Measurements from ENCODE around the gene DYNC1LI1.
"Not testable (repeated sequence)": the region's sequence is repeated elsewhere in the genome, so short reads cannot be mapped to it uniquely, and the experiment has no call there.

The DYNC1LI1 gene

DNA sequence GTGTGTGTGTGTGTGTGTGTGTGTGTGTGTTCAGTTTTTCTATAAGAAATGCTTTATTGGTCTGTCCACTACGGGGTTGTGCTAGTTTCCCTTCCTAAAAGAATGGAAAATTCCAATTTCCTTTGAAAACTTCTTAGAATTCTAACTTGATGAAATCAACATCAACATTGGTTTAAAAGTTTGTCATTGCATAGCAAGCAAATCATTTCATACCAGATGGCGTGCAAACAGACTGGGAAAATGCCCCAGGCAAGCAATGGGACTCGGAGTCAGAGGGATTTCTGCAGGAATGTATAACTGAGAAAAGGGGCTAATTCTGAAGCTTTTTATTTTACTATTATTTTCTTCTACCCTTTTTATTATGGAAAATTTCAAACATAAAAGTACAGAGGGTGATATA, 13.1 kb upstream of the DYNC1LI1 start:
- no peak for DNase-seq (ENCODE audit: low read depth)

DNA sequence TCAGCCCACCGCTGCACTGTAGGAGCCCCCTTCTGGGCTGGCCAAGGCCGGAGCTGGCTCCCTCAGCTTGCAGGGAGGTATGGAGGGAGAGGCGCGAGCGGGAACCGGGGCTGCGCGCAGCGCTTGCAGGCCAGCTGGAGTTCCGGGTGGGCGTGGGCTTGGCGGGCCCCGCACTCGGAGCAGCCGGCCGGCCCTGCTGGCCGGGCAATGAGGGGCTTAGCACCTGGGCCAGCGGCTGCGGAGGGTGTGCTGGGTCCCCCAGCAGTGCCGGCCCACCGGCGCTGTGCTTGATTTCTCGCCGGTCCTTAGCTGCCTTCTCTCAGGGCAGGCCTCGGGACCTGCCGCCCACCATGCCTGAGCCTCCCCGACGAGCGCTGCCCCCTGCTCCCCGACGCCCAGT, 8.0 kb upstream of the DYNC1LI1 start:
- DNase-seq (ENCODE audit: low read depth), result not testable (repeated sequence)

DNA sequence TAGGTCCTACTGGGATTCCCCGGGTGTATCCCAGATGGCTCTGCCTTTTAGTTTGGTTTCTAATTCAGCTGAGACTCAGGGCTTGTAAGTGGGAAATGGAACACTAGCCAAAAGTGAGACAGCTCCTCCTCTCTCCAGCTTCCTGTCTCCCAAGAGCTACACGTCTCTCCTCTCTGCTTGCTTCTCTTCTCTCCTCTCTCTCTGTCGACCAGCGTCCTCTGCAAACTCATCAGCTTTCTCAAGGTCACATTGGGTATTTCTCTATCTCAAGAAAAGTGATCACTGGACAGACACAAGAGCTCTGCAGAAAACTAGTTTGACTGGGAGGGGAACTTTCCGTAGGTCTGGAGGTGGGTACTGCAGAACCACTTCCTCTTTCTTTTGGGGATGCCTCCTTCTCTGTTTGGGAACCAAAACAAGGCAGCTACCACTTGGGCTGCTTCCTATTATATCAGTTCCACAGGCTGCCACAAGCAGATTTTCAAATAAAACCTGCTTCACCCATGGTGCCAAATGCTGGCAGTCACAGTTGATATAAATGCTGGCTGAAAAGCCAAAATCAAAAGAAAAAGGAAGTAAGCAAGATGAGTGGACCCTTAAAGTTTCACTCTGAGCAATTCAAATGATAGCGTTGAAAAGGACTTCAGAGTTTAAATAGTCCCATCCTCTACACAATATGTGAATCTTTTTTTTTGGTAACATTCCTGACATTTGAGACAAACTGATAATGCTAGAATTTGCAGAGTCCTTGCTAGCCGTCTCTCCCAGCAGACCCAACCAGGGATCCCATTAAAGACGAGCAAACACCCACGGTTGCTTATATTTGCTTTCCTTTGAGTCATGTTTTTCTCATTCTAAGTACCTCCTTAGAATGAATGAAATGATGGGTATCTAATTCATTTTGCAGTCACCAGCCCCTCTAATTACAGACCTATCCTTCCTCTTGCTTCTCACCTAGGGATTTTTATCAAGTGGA, 7.2 kb upstream of the DYNC1LI1 start:
- DNase-seq (ENCODE audit: low read depth), result no peak

DNA sequence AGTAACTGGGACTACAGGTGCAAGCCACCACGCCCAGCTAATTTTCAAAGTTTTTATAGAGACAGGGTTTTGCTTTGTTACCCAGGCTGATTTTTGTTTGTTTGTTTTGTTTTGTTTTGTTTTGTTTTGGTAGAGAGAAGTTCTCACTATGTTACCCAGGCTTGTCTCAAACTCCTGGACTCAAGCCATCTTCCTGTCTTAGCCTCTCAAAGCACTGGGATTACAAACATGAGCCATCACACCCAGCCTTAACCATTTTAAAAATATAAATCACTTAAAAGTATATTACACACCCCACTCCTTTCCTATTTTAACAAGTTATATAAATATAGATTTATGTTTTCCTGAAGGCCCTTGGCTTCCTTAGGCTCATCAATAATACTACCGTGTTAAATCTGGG, 6.5 kb upstream of the DYNC1LI1 start:
- DNase-seq (ENCODE audit: low read depth), result no peak

DNA sequence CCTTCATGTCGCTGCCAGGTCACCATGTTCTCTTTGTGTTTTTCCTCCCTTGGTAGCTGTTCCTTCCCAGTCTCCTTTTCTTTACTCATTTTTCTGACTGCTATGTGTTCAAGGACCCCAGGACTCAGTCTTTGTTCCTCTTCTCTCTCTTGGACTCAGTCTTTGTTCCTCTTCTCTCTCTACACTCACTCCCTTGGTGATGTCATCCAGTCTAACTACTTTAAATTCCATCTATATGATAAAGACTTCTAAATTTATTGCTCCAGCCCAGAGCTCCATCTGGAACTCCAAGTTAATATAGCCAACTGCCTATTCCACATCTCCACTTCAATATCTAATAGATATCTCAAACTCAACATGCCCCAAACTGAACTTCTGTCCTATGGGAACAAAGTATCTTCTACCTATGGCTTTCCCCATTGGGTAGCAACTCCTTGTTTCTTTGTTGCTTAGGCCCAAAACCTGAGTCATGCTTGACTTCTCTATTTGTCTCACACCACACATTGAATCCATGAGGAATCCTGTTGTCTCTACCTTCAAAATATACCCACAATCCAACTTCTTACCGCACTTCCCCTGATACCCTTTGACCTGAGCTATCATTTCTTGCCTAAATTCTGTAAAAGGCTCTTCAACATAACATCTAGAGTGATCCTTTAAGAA, 4.9 kb upstream of the DYNC1LI1 start:
- no peak for DNase-seq (ENCODE audit: low read depth)

DNA sequence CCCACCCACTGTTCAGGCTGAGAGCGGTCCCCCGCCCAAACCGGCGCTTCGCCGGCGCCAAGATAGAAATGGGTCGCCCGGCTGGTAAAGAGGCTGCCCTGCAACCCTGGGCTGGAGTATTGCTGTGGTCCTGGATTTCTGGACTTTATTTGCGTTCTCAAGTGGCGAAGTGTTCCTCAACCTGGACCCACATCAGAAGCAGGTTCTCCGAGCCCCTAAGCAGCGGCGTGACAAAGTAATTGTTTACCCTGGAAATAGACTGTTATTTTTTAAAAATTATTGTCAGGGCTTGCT, 481 bp upstream of the DYNC1LI1 start:
- DNase-seq (ENCODE audit: low read depth), result no peak

DNA sequence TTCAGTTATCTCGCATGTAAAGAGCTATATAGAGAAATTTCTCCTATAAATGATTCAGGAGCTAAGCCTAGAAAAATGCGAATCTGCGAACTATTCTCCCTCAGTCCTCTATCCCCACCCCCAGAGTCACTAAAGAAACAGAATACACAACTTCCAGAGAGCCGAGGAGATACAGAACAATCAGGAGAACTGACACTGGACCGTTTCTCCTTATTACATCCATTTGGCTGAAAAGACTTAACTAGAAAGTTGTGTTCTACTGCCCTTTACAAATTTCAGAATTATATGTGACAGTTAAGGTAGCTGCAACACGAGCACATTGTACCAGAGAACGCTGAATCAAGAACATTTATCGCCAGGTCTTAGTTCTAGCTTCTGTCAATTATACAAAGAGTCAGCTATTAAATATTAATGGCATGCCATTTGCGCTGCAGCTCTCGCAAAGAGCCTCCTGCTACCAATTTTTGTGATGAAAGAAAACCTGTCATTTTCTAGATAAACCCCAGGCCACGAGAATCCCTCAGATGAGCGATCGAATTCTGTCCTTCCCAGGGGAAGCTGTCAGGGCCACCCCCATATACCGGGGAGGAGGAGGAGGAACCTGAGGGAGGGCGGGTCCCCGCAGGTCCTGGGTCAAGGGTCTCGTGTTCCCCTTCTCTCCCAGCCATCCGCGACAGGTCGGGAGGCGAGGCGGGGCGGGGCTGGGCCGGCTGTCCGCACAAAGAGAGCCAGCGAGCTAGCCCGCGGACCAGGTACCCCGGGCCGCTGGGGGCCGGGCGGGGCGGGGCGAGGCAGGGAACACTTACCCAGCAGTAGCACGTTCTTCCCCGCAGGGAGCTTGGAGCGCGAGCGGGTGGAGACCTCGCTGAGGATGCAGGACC, 878 bp downstream of the DYNC1LI1 start:
- peak; percentile 12 for DNase-seq (ENCODE audit: low read depth)

DNA sequence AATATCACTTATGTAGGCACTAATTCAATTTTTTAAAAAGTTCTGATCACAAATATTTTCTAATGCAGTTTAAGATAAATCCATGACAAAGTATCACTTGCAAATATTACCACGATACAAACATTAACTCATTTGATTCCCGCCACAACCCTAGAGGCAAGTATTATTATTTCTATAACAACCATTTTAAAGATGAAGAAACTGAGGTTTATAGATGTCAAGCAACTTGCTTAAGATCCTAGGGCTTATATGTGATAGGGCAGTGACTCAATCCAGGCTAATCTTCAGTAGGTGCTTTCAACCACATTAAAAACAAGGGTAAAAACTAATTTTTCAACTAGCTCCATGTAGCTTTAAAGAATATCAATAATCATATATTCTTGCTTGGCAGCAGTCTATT, 1.7 kb downstream of the DYNC1LI1 start:
- DNase-seq (ENCODE audit: low read depth), result no peak

DNA sequence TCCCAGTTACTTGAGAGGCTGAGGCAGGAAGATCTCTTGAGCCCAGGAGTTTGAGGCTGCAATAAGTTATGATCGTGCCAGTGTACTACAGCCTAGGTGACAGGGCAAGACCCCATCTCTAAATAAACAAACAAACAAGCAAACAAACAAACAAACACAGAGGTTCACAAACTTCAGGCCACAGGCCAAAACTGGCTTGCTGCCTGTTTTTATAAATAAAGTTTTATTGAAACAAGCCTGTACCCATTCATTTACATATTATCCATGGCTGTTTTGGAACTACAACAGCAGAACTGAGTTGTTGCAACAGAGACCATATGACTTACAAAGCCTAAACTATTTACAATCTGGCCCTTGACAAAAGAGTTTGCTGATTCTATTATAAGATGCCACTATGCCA, 6.5 kb downstream of the DYNC1LI1 start:
- no peak for DNase-seq (ENCODE audit: low read depth)

DNA sequence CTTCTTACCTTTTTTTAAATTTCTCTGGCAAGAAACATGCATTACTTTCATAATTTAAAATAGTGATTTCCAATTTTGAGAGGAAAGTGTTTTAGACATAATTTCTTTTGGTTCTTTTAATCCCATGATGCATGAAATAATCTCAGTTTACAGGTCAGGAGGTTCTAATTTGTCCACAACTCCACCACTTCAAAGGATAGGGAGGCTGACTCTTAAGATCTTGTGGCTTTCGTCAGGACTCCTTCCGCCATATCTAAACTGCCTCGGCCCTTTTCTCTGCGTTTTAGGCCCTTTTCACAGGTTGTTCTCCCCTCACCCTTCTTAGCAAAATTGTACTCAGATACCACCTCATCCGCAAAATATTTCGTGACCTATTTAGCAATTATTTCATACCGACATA, 8.0 kb downstream of the DYNC1LI1 start:
- no peak for DNase-seq (ENCODE audit: low read depth)

DNA sequence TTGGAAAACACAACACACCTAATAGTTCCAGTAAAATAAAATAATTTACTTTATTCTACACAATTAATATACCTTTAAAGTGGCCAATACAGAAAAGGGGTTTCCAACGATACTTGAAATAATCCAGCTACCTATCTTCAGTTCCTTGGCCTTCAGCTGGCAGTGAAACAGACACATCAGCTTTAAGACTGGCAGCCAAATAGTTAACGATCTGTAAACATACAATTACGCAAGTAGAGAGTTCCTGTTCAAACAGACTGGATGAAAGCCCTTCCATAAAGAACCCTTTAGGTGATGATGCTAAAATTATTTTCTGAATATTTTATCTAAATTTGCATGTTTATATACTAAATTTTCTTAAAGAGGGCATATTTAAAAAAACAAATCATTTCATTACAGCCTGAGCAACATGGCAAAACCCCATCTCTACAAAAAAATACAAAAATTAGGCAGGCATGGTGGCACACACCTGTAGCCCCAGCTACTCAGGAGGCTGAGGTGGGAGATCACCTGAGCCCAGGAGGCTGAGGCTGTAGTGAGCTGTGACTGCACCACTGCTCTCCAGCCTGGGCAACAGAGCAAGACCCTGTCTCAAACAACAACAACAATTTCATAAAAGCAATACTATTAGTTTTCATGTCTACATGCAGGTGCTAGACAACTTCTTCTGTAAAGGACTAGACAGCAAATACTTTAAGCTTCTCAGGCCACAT, 12.9 kb downstream of the DYNC1LI1 start:
- no peak for DNase-seq (ENCODE audit: low read depth)

DNA sequence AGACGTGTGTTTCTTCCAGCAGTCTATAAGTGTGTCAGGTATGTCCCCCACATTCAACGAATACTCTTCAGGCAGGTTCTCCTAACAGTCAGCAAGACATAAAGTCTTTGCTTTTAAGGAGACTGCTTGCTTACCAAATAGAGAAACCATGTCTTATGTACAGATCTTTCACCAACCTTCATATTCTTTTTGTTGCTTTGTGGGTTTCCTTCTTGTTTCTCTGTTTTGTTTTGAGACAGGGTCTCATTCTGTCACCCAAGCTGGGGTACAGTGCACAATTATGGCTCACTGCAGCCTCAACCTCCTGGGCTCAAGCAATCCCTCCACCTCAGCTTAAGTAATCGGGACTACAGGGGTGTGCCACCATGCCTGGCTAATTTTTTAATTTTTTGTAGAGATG, 14.3 kb downstream of the DYNC1LI1 start:
- DNase-seq (ENCODE audit: low read depth), result no peak

DNA sequence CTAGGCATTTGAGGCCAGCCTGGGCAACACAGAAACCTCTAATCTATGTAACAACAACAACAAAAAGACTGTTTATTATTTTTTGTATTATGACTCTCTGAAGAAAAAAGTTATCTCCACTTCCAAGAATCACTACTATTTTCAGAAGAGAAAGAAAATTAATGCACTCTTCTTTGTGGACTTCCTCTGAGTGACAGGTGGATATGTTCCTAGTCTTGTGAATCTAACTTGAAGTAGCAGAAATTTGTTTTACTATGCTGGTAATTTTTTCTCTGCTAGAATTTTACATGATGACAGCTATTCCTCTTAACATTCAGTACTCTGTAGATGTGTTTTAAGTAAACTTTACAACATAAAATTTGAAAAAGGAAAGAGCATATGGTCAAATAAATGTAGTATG, 16.7 kb downstream of the DYNC1LI1 start:
- DNase-seq (ENCODE audit: low read depth), result no peak

DNA sequence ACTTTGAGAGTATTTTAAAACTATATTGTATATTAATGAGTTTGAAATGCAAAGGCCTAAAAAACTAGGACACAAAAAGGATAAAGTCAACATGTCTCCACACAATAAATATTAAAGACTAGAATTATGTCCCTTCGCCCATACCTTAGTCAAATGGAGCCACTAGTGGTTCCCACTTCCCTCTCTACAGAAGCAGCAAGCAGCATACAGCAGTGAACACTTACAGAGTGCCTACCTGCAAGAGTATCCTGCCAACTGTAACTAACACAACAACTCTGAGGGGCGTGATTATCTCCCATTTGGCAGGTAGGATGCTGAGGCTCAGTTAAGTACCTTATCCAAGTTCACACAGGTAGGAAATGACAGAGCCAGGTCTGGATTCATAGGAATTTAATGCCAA, 17.2 kb downstream of the DYNC1LI1 start:
- DNase-seq (ENCODE audit: low read depth), result no peak

DNA sequence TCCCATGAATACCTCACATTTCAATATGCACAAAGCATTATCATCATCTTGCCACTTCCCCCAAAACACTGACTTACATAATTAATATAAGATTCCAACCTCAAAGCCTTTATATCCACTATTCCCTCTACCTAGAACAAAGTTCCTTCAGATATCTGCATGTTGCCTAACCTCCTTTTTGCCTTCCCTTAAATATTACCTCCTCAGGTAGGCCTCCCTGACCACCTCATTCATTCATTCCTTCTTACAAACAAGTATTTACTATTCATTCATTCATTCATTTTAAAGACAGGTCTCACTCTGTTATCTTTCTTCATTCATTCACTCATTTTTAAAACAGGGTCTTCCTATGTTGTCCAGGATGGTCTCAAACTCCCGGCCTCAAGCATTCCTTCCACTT, 18.6 kb downstream of the DYNC1LI1 start:
- DNase-seq (ENCODE audit: low read depth), result no peak

DNA sequence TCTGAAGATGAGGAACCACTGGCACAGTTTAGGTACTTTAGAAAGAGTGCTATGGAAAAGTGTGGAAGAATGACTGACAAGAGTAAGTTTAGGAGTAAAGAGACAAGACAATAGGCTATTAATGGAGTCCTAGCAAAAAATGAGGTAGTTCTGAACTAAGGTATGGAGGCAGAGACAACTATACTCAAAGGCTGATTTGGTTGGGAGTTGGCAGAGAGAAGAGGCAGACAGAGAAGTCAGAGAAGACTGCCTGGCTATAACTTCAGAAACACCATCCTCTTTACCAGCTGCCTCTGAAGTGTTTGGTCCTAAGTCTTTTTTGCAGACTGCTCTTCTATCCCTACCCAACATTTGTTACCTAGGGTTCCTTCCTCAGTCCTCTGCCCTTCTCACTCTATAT, 19.2 kb downstream of the DYNC1LI1 start:
- no peak for DNase-seq (ENCODE audit: low read depth)

DNA sequence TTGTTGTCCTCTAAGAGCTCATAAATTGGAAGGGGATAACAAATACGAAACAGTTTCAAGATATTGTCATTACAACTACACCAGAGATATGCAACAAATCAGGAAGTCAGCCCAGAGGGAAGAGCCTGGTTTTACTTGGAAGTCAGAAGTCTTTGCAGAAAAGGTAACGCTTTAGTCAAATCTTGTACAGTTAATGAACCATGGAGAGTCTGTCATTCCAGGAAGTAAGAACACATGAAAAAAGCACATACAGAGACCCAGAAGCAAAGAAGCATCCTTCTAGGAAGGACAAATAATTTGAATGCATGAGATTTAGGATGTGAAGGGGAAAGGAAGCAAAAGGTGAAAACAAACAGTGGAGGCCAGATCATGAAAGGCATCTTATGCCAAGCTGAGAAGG, 19.6 kb downstream of the DYNC1LI1 start:
- DNase-seq (ENCODE audit: low read depth), result no peak

DNA sequence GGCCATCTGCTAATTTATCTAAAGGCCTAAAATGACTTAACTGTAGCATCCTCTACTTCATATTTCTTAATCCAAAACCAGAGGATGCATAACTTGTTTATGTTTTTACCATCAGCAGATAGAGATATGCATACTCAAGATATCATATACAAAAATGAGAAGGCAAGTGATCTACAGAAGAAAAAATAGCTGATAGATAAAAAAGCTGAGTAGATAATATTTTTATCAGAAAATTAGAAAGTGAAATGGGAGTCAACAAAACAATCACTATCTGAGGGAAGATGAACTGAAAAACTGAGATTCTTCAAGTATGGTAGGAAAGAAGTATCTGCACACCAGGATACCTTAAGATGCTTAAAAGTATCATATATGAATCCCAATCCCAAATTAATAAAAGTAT, 25.4 kb downstream of the DYNC1LI1 start:
- DNase-seq (ENCODE audit: low read depth), result no peak

DNA sequence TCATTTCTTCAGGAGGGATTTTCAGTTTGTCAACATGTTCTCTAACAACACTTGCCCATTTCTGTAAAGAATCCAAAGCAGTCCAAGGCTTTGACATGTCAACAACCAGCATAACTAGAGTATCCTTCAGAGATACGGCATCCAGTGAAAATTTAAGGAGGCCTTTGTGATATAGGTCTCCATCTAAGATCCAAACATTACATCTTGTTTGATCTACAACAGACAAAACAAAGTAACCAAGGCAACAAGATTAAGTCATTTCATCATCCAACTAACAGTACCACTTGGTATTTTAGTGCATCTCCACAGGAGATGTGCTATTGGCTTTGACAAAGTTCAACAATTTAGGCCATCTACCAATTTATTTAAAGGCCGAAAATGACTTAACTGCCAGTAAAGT, 25.8 kb downstream of the DYNC1LI1 start:
- no peak for DNase-seq (ENCODE audit: low read depth)

DNA sequence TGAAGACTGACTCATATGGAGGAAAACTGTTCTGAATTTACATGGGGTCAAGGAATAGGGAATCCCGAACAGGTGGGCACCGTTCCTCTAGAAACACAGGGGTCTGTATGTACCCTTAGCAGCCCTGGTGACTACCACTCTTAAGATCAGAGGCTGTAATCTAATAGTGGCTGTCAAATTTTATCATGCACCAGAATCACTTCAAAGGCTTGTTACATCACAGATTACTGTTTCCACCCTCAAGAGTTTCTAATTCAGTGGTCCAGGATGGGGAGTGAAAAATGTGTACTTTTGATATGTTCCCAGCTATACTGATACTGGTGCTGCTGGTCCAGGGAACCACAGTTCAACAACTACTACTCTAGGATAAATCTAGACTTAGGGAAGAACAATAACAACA, 27.9 kb downstream of the DYNC1LI1 start:
- no peak for DNase-seq (ENCODE audit: low read depth)

DNA sequence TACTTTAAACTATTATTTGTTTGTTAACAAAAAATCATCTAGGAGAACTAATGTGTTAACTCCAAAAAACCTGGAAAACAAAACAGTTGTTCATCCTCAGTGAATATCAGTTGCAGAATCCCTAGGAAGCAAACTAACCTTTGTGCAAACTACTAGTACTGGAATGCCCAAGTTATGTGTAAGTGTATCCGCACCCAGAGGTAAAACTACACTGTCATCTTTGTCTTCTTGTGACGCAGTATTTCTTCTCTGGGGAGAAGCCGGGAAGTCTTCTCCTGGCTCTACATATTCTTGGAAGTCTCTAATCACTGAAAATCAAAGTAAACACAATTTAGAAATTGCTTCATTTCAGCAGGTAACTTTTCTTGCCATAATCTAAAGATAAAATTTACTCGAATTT, 29.8 kb downstream of the DYNC1LI1 start:
- no peak for DNase-seq (ENCODE audit: low read depth)

DNA sequence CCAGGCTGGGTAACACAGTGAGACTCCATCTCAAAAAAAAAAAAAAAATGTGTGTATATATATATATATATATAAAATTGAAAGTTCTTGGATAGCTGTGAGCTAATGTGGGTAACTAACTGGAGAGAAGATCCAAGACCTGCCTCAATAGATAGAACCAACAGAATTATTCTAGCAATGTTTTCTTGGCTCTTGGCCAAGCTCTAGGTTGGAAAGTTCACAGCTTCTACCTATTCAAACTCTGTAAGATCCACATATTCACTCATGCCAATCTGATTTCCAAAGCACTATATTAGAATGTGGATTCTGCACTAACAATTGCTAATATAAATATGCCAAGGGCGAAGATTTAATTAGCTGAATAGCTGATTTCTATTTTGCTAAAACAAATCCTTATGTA, 38.2 kb downstream of the DYNC1LI1 start:
- no peak for DNase-seq (ENCODE audit: low read depth)

All from activated gamma-delta T cell treated with anti-CD3 and anti-CD28 coated beads, Interleukin-2, amount 50 U/mL, for 16 hours (primary cell).